GM21619 (cell line): ENCODE measurements around the gene GYPE.
"Not testable (repeated sequence)": the region's sequence is repeated elsewhere in the genome, so short reads cannot be mapped to it uniquely, and the experiment has no call there.

Experiments used
- ATAC-seq: cut with Tn5 transposase; IDR thresholded peaks from one replicate; pipeline ENCODE4 v1.9.1; 2021; ENCODE audit not compliant: unreplicated experiment

Gene GYPE

DNA sequence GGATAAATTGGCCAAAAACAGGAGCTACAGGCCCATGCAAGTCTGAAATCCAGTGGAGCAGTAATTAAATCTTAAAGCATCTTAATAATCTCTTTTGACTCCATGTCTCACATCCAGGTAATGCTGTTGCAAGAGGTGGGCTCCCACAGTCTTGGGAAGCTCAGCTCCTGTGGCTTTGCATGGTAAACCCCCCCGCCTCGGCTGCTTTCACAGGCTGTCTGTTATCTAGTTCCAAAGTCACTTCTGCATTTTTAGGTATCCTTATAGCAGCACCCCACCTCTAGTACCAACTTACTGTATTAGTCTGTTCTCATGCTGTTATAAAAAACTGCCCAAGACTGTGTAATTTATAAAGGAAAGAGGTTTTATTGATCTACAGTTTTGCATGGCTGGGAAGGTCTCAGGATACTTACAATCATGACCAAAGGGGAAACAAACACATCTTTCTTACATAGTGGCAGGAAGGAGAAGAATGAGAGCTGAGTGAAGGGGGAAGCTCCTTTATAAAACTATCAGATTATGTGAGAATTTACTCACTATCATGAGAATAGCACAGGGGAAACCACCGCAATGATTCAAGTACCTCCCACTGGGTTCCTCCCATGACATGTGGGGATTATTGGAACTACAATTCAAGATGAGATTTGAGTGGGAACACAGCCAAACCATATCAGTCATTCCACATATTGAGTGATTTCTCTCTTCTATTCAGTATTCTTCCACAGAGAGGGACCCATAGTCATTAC is 34.7 kb downstream of the GYPE start:
- ATAC-seq: not testable (repeated sequence)

DNA sequence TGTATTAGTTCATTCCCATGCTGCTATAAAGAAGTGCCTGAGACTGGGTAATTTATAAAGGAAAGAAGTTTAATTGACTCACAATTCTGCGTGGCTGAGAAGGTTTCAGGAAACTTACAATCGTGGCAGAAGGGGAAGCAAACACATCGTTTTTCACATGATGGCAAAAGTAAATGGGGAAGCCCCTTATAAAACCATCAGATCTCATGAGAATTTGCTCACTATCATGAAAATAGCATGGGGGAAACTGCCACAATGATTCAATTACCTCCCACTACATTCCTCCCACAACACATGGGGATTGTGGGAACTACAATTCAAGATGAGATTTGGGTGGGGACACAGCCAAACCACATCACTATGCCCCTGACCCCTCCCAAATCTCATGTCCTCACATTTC is 35.4 kb downstream of the GYPE start:
- not testable (repeated sequence) for ATAC-seq

DNA sequence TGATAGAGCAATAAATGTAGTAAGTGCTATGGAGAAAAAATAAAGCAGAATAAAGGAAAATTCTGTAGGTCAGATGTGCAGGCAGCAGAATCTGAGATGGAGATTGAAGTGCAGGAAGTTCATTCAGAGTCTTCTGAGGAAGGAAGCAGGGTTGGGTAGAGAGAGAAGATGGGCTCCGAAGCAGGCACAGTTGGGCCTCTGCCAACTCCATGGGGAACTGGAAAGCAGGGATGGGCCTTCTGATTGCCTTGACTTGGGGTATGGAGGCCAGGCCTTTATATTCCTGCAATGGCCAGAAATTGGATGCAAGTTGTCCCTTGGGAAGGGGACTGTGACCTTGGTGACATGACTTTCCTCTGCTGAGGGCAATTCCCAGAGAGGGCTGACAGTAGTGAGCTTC is 42.6 kb downstream of the GYPE start:
- not testable (repeated sequence) for ATAC-seq

DNA sequence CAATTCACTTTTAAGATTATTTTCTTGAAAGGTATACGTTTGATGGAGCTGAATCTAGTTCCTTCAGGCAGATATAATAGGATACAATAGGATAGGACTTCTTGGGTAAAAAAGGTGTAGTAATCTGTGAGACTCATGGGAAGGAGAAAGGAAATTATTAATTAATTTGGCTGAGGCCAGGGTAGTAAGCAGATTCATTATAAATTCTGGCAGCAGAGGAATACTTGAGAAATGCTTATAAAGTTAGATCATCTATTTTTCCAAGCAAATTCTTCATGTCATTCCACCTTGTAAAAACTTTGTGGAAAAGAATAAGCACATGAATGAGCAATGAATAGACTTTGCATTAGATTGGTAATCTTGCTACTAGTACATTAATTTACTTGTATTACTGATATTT is 46.9 kb downstream of the GYPE start:
- ATAC-seq: no peak

DNA sequence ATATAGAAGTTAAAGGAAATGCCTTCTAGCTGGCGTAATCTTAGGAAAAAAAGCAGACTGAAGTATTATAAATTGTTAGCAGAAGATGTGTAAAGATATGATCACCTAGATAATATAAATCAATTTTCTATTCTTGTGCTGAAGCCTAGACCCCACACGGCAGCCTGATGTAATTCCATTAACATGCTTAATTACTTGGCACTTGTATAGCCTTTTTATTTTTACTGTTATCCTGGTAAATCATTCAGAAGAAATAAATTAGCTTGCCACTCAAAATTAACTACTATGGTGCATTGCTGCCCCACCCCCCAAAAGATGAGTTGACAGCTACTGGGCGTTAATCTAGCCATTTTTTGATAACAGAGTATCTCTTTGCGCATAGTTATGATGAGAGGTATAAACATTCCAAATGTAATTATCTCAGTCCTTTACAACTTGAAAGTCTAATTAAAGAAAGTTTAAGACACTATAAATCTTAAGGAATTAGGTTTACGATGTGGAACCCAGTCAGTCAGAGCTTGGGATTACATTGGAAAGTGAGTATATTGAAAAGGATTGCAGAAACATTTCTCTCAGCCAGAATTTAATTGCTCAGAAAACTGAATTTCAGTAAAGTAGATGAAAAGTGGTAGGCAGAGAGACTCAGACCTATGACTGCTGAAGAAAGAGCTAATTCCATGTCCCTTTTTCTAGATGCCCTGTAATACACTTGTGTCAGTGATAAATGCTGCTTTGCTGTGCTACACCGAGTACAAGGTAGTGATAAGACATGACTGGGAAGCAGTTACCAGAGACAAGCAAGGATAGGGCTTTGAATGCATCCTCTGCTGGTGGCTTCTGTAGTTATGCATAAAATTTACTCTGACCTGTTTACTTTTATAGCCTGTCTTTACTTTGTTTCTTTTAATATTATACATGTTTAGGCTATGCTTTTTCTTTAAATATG is 47.7 kb downstream of the GYPE start:
- not testable (repeated sequence) for ATAC-seq

DNA sequence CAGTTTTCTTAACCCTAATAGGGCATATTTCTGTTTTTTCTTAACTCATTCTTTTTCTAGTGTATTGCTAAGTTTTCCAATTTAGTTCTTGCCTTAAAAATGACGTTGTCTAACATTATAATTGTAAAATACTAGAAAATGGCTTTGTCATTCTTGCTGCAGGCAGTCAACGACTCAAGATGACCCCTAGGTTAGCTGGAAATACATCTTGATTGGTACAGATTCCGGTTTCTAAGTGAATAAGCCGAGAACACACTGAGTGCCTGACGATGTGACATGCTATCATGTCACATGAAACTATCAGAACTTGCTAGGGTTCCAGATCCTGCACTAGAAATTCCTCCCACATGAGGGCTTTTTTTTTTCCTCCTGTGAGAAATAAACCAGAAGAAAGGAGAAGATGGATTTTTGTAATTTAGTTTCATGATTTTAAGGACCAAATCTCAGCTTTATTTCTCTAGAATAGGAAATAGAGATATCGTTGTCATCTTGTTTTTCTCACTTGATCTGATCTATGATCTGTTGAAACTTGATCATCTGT is 49.3 kb downstream of the GYPE start:
- ATAC-seq: not testable (repeated sequence)

DNA sequence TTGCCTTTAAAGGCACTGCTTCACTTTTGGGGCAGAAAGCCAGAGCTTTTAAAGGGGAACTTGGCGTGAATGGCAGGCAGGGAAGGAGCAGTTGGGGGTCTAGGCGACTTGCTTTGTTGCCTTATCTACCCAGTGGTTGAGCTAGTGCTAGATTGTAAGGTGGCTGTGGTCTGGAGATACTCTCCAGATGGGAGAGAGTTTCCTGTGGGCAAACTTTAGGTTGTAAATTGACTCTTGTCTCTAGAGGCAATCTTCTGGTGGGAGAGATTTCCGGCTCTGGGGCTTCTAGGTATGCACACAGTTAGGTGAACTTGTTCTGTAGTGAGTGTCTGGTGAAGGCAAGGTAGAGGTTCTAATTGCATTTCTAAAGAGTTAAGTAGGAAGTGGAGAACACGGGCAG is 50.7 kb downstream of the GYPE start:
- not testable (repeated sequence) for ATAC-seq

DNA sequence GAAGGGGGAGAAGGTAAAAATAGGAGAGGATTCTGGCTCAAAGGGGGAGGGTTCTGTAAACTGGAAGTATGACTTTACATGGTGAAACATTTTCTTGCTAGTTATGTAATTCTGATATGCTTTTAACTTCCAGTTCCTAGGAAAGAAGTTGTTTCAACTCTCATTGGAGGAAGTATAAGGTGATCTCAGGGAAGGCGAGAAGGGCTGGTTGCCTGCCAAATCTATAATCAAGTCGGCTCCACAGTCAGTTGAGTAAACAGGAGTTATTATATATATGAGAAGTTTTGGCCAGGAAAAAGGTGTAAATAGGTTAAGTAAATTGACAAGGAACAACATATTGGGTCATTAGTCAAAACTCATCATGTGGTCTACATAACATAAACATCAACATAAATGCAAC is 56.1 kb downstream of the GYPE start:
- not testable (repeated sequence) for ATAC-seq

DNA sequence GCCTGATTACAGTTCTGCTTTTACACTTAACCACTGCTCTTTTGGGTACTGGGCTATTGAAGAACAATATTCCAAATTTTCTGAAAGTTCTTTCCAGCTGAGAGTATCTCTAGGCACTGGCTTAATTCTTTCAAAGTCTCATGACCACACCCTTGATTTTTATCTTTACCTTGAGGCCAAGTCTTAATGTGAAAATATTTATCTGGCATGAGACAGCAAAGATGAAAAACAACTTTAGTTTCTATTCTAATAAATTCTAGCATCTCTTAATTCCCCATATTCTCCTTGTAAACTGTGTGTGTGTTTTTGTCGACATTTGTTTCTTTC is 61.9 kb downstream of the GYPE start:
- not testable (repeated sequence) for ATAC-seq

DNA sequence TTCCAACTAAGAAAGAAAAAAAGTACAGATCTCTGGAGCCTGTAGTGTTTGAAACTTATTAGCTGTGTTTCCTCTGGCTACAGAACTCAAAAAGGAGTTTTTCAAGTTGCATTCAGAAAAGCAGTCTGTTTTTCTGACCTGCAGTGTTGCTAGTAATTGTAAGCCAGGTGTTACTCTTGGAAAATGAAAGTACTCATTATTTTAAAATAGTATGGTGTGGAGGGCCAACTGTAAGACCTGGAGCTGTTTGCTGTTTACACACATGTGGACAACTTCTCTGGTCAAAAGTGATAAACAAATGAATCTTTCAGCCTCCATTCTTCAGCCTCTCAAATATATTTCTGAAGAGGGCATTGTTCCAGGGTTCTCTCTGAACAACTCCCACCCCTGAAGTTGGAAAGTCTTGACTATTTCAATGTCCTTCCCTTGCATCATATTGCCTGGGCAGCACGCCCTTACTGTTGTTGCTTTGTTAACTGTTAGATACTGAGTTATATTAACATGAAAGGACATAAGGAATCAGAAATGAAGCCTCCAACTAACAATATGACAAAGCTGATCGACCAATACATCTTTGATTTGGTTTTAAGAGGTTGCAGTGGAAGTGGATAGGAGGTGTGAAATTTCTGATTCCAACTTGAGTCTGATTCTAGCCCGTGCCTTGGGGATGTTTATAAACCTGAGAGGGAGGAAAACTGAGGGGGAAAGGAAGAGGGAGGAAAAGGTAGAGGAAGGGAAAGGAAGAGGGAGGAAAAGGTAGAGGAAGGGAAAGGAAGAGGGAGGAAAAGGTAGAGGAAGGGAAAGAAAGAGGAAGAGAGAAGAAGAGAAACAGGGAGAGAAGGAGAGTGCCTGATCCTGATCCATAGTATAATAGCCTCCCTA is 62.5 kb downstream of the GYPE start:
- not testable (repeated sequence) for ATAC-seq

DNA sequence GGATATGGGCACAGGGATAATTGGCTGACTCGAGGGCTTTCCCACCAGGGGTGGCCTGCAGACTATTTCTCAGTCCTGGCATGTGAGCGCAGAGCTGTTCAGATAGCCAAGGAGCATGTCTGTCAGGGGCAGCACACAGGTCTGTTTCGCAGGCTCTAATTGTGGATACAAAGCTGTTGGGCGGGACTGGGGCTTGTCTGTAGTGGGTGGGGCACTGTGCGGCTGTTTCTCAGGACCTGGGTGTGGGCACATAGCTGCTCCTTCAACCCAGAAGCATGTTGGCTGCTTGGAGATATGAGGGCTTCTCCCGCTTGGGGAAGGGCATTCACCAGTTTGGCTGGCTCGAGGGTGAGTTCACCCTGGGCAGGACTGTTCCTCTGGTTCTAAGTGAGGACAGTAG is 65.9 kb downstream of the GYPE start:
- not testable (repeated sequence) for ATAC-seq

DNA sequence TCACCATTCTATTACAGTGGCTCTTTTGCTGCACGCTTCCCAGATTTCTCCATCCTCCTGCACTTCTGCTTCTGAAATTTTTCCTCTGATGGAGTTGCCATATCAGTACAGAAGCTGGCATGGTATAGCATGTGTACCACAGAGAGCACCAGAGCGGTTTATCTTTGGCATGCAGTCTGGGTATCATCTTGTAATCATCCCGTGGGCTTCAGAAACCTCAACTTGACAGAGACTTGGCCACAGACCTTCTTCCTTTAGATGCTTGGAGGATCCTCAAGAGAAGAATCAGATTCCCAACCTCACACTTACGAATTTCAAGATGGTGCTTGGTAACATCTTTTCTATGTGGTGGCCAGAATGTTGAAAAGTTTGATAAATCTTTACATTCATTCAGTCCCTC is 71.2 kb downstream of the GYPE start:
- not testable (repeated sequence) for ATAC-seq

DNA sequence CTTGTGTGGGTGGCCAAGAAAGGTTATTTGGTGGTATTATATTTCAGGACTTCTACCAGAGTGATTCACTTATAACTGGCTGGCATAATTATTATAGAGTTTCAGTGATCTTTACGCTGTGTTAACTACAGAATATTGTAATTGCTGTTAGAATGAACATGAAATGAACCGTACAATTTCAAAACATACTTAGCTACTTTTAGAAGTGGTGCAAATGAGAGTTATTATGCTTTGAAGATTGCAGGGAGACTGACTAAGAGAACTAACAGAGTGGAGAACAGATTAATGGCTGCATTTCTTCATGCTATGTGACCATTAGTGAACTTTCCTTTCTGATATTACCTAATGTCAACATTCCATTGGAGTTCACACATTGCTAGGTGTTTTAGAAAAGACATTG is 71.7 kb downstream of the GYPE start:
- not testable (repeated sequence) for ATAC-seq

DNA sequence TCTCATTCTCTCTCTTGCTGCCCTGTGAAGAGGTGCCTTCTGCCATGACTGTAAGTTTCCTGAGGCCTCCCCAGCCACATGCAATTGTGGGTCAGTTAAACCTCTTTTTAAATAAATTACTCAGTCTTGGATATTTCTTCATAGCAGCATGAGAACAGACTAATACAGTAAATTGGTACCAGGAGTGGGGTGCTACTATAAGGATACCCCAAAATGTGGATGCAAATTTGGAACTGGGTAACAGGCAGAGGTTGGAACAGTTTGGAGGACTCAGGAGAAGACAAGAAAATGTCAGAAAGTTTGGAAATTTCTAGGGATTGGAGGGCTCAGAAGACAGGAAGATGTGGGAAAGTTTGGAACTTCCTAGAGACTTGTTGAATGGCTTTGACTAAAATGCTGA is 74.8 kb downstream of the GYPE start:
- not testable (repeated sequence) for ATAC-seq

DNA sequence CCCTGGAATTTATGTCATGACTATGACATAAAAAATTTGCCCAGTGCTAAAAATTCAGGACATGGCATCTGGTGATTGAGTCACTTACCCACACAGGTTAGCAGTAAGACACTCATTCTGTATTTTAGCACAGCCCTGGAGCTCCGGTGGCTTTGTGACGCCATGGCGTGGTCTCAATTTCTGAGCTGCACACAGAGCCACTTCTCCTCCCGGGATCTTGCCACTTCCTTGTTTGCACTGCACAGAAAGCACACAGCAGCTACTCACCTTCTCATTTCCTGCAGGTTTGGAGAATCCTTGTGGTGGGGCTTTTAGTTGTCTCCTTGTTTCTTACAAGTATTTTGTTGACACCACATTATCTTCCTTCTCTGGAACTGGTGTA is 76.1 kb downstream of the GYPE start:
- ATAC-seq: not testable (repeated sequence)
